Spleen (tissue), 11 donors: ENCODE measurements around the gene MYO5A. TPM values are rescaled to one million over a fixed set of nuclear protein-coding genes. Genes with fewer than 3 reads are reported as not detected.
"Not testable (repeated sequence)": the region's sequence is repeated elsewhere in the genome, so short reads cannot be mapped to it uniquely, and the experiment has no call there.

Source experiments
- DNase-seq: peaks from one replicate; pipeline ENCODE4 v3.0.0-alpha.2; 2020
- H3K27ac ChIP-seq, 8 donors: fragments of 200-600 bp; sonication (generic) in 7 of 8; 1 replicate in 4 of 8; 2 replicates in 4 of 8; pipeline versions ENCODE4 v1.5.0 to v1.8.0; 2016 to 2021; ENCODE audit warnings: inconsistent platforms in 4 of 8, mild to moderate bottlenecking in 4 of 8, moderate library complexity in 1 of 8
- H3K27me3 ChIP-seq, 7 donors: fragments of 200-600 bp; sonication (generic) in 6 of 7; replicated peaks in 1 of 7; 1 replicate in 4 of 7; 2 replicates in 3 of 7; pipeline versions ENCODE4 v1.5.0 to v1.8.0; 2016 to 2021; ENCODE audit warnings: inconsistent platforms in 3 of 7, mild to moderate bottlenecking in 1 of 7
- H3K36me3 ChIP-seq, 6 donors: fragments of 200-600 bp; sonication (generic) in 5 of 6; 1 replicate in 4 of 6; 2 replicates in 2 of 6; pipeline versions ENCODE4 v1.5.0 to v1.8.0; 2016 to 2021; ENCODE audit warnings: inconsistent platforms in 2 of 6
- H3K4me1 ChIP-seq, 6 donors: fragments of 200-600 bp; sonication (generic) in 5 of 6; 1 replicate in 3 of 6; 2 replicates in 3 of 6; pipeline versions ENCODE4 v1.5.0 to v1.8.0; 2016 to 2021; ENCODE audit warnings: inconsistent platforms in 3 of 6
- H3K4me3 ChIP-seq, 8 donors: fragments of 200-600 bp; sonication (generic) in 7 of 8; 1 replicate in 4 of 8; 2 replicates in 4 of 8; pipeline versions ENCODE4 v1.5.0 to v1.8.0; 2016 to 2021; ENCODE audit warnings: inconsistent platforms in 4 of 8, mild to moderate bottlenecking in 4 of 8, moderate library complexity in 2 of 8
- H3K9me3 ChIP-seq, 8 donors: fragments of 200-600 bp; sonication (generic) in 7 of 8; 1 replicate in 4 of 8; 2 replicates in 4 of 8; pipeline versions ENCODE4 v1.5.0 to v1.8.0; 2016 to 2021; ENCODE audit warnings: inconsistent platforms in 4 of 8
- CTCF ChIP-seq, 11 experiments: fragments of 200-600 bp in 7 of 11; fragments of 450-650 bp in 4 of 11; sonication (generic) in 4 of 11; IDR thresholded peaks in 8 of 11; conservative IDR thresholded peaks in 3 of 11; 1 replicate in 7 of 11; 2 replicates in 4 of 11; pipeline versions ENCODE4 v1.4.0 to v1.8.0; 2016 to 2021; ENCODE audit warnings: antibody characterized with exemption in 11 of 11, inconsistent platforms in 4 of 11, mild to moderate bottlenecking in 1 of 11
- POLR2A ChIP-seq, 3 donors: fragments of 450-650 bp; IDR thresholded peaks; one replicate each; pipeline ENCODE4 v1.5.1; 2017; ENCODE audit warnings: antibody characterized with exemption in 3 of 3, mild to moderate bottlenecking in 1 of 3
- POLR2AphosphoS5 ChIP-seq, 3 donors: sonication (generic); formaldehyde crosslinking; IDR thresholded peaks; one replicate each; pipeline ENCODE4 v1.5.1; 2017; ENCODE audit warnings: antibody characterized with exemption in 3 of 3
- WGBS, 5 donors: extraction: QIAGEN DNeasy Blood & Tissue Kit in 3 of 5; methylation state at CpG; one replicate each; pipeline versions ENCODE4 v1.1.5 to v1.1.7; 2013 to 2018; 5-methylcytosine and 5-hydroxymethylcytosine counted together
- intact Hi-C: fragments of 100-400 bp; cut with DNase I; formaldehyde crosslinking; loops from one replicate; pipeline ENCODE4 v1.15.0; 2023; ENCODE audit warnings: low total_unique reads
- polyA plus RNA-seq, 3 donors: library from polyadenylated mRNA; stranded (reverse); fragments of 200-250 nt; gene quantifications; one replicate each; pipeline ENCODE4 v1.2.1, GENCODE V29; 2013
- total RNA-seq, 7 donors: library from RNA; depleted of rRNA in 3 of 7; stranded (reverse); fragments of >200 nt in 3 of 7; fragmentation: NEBNext Ultra II Directional in 4 of 7; extraction: Animal tissue kit (Norgen Biotek cat#: 25700) in 4 of 7; gene quantifications; one replicate each; pipeline versions ENCODE4 v1.1.0 to v1.2.1, GENCODE V29; 2016 to 2021
- donor health status: healthy with polysubstance abuse.
- donor health status: DM: no; HTN: no; CAD: no; lungs with moderate emphysema.
- donor health status: DM: no; HTN: no; CAD: no.
- donor health status: Bipolar disorder and iron deficiency.
- donor health status: healthy.
- donor health status: DM: no; HTN: no; CAD: no.
- donor health status: DM: yes; HTN: yes; CAD: no.

The MYO5A gene
- total and polyA plus RNA-seq, 10 donors: 4.7 to 48.3 (median 35.4) TPM

DNA sequence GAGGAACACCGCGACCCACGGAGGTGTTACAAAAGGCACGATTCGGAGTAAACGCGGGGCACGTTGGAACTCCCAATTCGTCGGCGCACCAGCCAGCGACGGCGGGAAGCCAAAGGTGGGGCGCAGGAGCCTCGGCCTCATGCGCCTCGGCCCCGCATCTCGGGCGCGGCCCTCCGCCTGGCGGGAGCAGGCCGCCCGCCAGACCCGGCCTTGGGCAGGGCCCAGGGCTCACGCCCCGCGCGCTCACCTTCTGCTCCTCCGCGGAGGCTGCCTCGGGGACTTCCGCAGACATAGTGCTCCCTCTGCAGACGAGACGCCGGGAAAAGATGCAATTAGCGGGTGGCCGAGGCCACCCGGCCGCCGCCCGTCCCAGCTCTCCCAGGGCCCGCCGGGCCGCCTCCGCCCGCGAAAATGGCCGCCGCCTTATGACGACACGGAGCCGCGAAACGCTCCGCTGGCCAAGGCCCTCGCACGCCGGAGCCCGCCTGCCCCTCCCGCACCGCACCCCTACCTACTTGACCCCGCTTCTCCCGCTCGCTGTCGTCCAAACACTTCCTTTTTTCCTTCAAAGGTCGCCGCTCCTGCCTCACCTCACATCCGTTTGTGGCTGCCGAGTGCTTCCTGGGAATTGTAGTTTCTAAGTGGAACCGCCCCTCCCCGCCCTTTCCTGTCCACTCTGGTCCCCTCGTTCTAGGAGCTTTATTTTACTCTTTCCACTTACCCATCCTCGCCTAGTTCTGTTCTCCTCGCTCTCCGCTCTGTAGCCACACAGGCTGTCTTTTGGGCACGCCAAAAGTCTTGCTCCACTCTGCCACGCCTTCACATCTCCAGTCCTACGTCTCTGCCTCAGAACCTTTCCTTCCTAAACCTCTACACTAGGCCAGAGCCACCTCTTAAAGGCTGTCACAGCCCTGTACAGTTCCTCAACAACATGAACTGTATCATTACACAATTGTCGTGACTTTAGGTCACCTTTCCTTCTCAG is 40.2 kb upstream of the MYO5A start, which contains the start of gene ARPP19:
Gene ARPP19 (minus strand): TSS at position 430 of the 985 bp plus-strand sequence. CDS start 138 bp downstream, at position 292.
- Histone ChIP-seq H3K36me3 (no peaks in the 10 kb centered on the region), H3K4me3 (peak within 1 kb of the TSS; percentile 42 to 82 (median 71)), H3K27ac (peak within 1 kb of the TSS; percentile 92 to 97 (median 94)), H3K9me3 (no peaks in the 10 kb centered on the region), H3K4me1 (peaks cover 26 to 52% (median 39%) of the 10 kb centered on the region in 6 donors), H3K27me3 (no peaks in the 10 kb centered on the region)
- intact Hi-C loops: no loop called here
- TF ChIP-seq POLR2AphosphoS5 (IDR thresholded peaks at IDR 0.05) (peak; percentile 91 to 92 (median 92)), CTCF (IDR thresholded peaks at IDR 0.05 in 8 of 11, conservative IDR thresholded peaks at IDR 0.05 in 3 of 11) (peak in 7 of 11 experiments; percentile 14 to 52 (median 31)), POLR2A (IDR thresholded peaks at IDR 0.05) (peak in 2 of 3 donors; percentile 11 to 38)
- peak; percentile 96 for DNase-seq
- WGBS, 5 donors: 4 to 9% (median 5%) methylated on average over 47 to 82 of the region's 82 CpGs

DNA sequence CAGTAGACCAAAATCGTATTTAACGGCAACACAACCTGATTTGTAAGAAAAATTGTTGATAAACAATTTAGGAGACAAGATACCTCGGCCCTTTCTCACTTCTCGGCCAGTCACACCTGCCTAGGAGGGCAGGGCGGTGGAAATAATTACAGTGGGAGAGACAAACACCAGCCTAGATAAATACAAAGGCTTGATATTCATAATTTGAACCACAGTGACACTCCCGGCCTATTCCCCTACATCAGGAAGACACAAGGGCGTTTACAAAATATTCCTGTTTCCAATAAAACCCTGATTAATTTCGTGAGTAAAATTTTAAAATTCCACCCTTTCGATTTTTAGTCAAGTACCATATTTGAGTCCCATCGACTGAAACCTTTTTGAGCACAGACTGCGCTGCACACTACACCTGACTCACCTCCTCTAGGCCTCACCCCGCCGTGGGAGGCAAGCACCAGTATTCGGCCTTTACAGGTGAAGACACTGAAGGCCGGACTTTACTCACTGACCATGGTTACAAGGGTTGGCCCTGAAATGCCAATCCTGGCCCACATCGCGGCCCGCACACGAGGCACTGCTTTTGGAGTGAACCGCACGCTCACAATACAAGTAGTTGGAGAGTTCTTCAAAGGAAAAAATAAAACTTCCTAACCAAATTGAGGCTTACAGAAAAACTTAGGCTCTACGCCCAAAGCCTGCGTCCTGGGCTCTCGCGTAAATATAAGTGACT is 39.4 kb upstream of the MYO5A start:
- intact Hi-C loops: no loop called here
- 4 to 6% (median 4%) methylated on average over 25 of the region's 25 CpGs for WGBS, 5 donors

DNA sequence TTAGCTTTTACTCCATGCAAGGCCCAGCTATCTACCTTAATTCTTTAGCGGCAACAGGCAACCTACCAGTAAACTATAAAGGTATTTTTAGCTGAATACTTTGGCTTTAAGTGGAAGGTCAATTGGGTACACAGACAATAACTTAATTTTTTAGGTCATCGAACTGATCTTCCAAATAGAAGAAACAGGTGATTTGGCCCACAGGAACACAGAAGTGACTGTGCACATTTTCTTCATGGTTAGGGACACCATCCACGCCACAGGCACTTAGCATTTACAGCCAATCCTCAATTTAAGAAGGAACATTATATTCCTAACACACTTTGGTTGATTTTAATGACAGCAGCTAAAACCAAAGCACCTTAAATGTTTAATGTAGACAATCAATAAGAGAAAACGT is 38.2 kb upstream of the MYO5A start:
- no peaks in the 10 kb centered on the region for H3K27me3 ChIP-seq
- no peak for DNase-seq
- H3K36me3 ChIP-seq: peaks cover 0 to 7% (median 0%) of the 10 kb centered on the region in 6 donors
- no peaks in the 10 kb centered on the region for H3K9me3 ChIP-seq
- no peak for TF ChIP-seq CTCF (IDR thresholded peaks at IDR 0.05 in 8 of 11, conservative IDR thresholded peaks at IDR 0.05 in 3 of 11)
- no peak for TF ChIP-seq POLR2AphosphoS5 (IDR thresholded peaks at IDR 0.05)
- TF ChIP-seq POLR2A (IDR thresholded peaks at IDR 0.05): no peak
- H3K4me1 ChIP-seq: peaks cover 26 to 72% (median 57%) of the 10 kb centered on the region in 6 donors
- WGBS, 5 donors: 46 to 55% (median 53%) methylated on average over 4 of the region's 4 CpGs
- H3K4me3 ChIP-seq: peak overlapping the region in 4 of 8 donors; percentile 1 to 82 (median 76)
- H3K27ac ChIP-seq: peak overlapping the region in 3 of 8 donors; percentile 93 to 95 (median 95)
- intact Hi-C loops: no loop called here

More for the DNA sequence above, 39.4 kb upstream of the MYO5A start:
- peaks cover 0 to under 1% (median 0%) of the 10 kb centered on the region in 6 donors for H3K36me3 ChIP-seq
- peak overlapping the region; percentile 42 to 82 (median 71) for H3K4me3 ChIP-seq
- no peaks in the 10 kb centered on the region for H3K9me3 ChIP-seq
- TF ChIP-seq POLR2A (IDR thresholded peaks at IDR 0.05) (no peak), POLR2AphosphoS5 (IDR thresholded peaks at IDR 0.05) (no peak), CTCF (IDR thresholded peaks at IDR 0.05 in 8 of 11, conservative IDR thresholded peaks at IDR 0.05 in 3 of 11) (no peak)
- H3K27me3 ChIP-seq: no peaks in the 10 kb centered on the region
- peaks cover 26 to 60% (median 47%) of the 10 kb centered on the region in 6 donors for H3K4me1 ChIP-seq
- DNase-seq: peak; percentile 83
- peak overlapping the region; percentile 92 to 97 (median 94) for H3K27ac ChIP-seq

DNA sequence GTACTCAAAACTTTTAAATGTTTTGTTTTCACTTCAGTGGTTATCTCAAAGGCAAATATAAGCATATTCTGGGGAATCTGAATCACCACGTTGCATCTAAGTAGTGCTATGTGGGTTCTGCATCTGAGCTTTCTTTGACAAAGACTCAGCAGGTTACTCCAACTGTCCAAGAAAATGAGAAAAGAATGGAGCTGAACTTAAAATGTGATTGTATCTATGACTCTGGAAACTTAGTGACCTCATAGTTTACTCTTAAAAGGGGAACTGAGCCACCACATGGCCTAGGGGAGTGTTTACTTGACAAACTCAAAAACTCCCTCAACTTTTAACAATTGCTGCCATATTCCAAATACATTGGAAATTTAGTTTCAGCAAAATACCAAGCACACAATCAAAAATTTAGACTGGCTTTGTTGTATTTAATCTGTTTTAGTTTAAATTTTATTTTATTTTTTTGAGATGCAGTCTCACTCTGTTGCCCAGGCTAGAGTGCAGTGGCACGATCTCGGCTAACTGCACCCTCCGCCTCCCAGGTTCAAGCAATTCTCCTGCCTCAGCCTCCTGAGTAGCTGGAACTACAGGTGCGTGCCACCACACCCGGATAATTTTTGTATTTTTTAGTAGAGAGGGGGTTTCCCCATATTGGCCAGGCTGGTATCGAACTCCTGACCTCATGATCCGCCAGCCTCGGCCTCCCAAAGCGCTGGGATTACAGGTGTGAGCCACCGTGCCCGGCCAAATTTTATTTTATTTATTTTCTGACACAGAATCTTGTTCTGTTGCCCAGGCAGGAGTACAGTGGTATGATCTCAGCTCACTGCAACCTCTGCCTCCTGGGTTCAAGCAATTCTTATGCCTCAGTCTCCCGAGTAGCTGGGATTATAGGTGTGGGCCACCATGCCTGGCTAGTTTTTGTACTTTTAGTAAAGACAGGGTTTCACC is 37.0 kb upstream of the MYO5A start:
- Histone ChIP-seq H3K4me1 (peaks cover 26 to 84% (median 66%) of the 10 kb centered on the region in 6 donors), H3K27ac (peak overlapping the region in 2 of 8 donors; percentile 25 to 26)
- DNase-seq: peak; percentile 49
- WGBS, 5 donors: 86 to 92% (median 89%) methylated on average over 13 of the region's 13 CpGs
- H3K4me3 ChIP-seq, H3K36me3 ChIP-seq, intact Hi-C loops, H3K9me3 ChIP-seq, H3K27me3 ChIP-seq: not testable (repeated sequence)
